ENCODE results near the gene SNX10. TPM values are rescaled to one million over a fixed set of nuclear protein-coding genes. Genes with fewer than 3 reads are reported as not detected.

SNX10 gene
- total RNA-seq, 1 donor from 2014 or later, result 1.2 TPM

GRCh38 chr7:26368542-26368941, 76.9 kb downstream of the SNX10 start:
- no peaks in the 10 kb centered on the region for H3K9me3 Mint-ChIP-seq (ENCODE audit: low read depth)
- H3K36me3 Mint-ChIP-seq (ENCODE audit: low read depth), result no peaks in the 10 kb centered on the region
- peaks cover 38% of the 10 kb centered on the region for H3K27me3 Mint-ChIP-seq (ENCODE audit: low read depth)
- H3K27ac Mint-ChIP-seq (ENCODE audit: unreplicated experiment), result no peak overlapping the region
- H3K4me1 Mint-ChIP-seq (ENCODE audit: low read depth), result no peaks in the 10 kb centered on the region
- TF ChIP-seq CTCF (IDR thresholded peaks at IDR 0.05), result peak; percentile 31
- H3K4me3 Mint-ChIP-seq (ENCODE audit: unreplicated experiment), result no peak overlapping the region
- no peak for DNase-seq (ENCODE audit: low spot score)

DNA sequence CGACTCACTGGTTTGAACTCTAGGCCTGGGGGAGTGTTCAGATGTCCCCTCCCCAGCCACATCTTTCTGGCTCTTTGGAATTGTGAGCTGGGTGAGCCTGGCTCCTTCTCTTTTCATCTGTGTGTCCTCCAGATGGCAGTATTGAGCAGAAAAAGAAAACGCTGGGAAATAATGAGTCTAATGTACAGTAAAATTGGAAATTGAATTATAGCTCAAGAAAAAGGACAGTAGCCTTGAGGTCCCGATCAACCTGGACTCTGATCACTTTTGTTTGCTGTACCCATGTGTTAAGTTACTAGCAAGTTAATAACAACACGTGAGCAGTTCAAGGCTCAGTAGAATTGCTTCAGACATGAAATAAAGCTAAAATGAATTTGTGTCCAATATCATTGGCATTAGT, 77.9 kb downstream of the SNX10 start:
- Mint-ChIP-seq H3K27ac (ENCODE audit: unreplicated experiment) (no peak overlapping the region), H3K9me3 (ENCODE audit: low read depth) (no peaks in the 10 kb centered on the region), H3K4me1 (ENCODE audit: low read depth) (no peaks in the 10 kb centered on the region), H3K27me3 (ENCODE audit: low read depth) (peaks cover 45% of the 10 kb centered on the region), H3K4me3 (ENCODE audit: unreplicated experiment) (no peak overlapping the region), H3K36me3 (ENCODE audit: low read depth) (no peaks in the 10 kb centered on the region)
- TF ChIP-seq CTCF (IDR thresholded peaks at IDR 0.05), result peak; percentile 91
- no peak for DNase-seq (ENCODE audit: low spot score)

DNA sequence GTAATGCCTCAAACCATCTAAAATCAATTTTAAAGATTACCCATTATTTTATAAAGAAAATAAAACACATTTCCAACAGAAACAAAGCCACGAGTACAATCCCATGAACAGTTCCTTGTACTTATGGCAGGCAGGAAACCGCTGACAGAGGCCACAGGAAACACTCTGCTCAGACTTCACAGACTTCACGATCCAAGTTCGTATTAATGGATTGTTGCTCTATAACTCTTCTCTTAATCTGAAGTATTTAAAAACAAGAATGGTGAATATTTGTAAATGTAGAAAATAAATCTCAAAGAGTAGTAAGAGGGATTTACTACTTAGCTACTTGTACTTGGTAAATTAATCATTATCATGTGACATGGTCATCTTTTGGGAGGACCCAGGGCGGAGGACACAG, 78.3 kb downstream of the SNX10 start:
- TF ChIP-seq CTCF (IDR thresholded peaks at IDR 0.05), result no peak
- Mint-ChIP-seq H3K4me3 (ENCODE audit: unreplicated experiment) (no peak overlapping the region), H3K4me1 (ENCODE audit: low read depth) (no peaks in the 10 kb centered on the region), H3K27me3 (ENCODE audit: low read depth) (peaks cover 46% of the 10 kb centered on the region), H3K36me3 (ENCODE audit: low read depth) (no peaks in the 10 kb centered on the region), H3K27ac (ENCODE audit: unreplicated experiment) (no peak overlapping the region), H3K9me3 (ENCODE audit: low read depth) (no peaks in the 10 kb centered on the region)
- no peak for DNase-seq (ENCODE audit: low spot score)

GRCh38 chr7:26372249-26372648, 80.6 kb downstream of the SNX10 start:
- peaks cover 51% of the 10 kb centered on the region for H3K27me3 Mint-ChIP-seq (ENCODE audit: low read depth)

GRCh38 chr7:26372704-26373103, 81.0 kb downstream of the SNX10 start:
- no peaks in the 10 kb centered on the region for H3K9me3 Mint-ChIP-seq (ENCODE audit: low read depth)
- H3K27ac Mint-ChIP-seq (ENCODE audit: unreplicated experiment), result no peak overlapping the region
- peaks cover 52% of the 10 kb centered on the region for H3K27me3 Mint-ChIP-seq (ENCODE audit: low read depth)
- H3K36me3 Mint-ChIP-seq (ENCODE audit: low read depth), result no peaks in the 10 kb centered on the region
- H3K4me3 Mint-ChIP-seq (ENCODE audit: unreplicated experiment), result no peak overlapping the region
- DNase-seq (ENCODE audit: low spot score), result no peak
- no peak for TF ChIP-seq CTCF (IDR thresholded peaks at IDR 0.05)
- H3K4me1 Mint-ChIP-seq (ENCODE audit: low read depth), result no peaks in the 10 kb centered on the region

More at GRCh38 chr7:26372249-26372648, 80.6 kb downstream of the SNX10 start:
- no peaks in the 10 kb centered on the region for H3K36me3 Mint-ChIP-seq (ENCODE audit: low read depth)
- DNase-seq (ENCODE audit: low spot score), result no peak
- H3K27ac Mint-ChIP-seq (ENCODE audit: unreplicated experiment), result no peak overlapping the region
- H3K4me1 Mint-ChIP-seq (ENCODE audit: low read depth), result no peaks in the 10 kb centered on the region
- no peak overlapping the region for H3K4me3 Mint-ChIP-seq (ENCODE audit: unreplicated experiment)
- H3K9me3 Mint-ChIP-seq (ENCODE audit: low read depth), result no peaks in the 10 kb centered on the region
- no peak for TF ChIP-seq CTCF (IDR thresholded peaks at IDR 0.05)

All from chondrocyte (in vitro differentiated cells).